ENCODE results near the gene FLNA. TPM values are rescaled to one million over a fixed set of nuclear protein-coding genes. Genes with fewer than 3 reads are reported as not detected.

FLNA gene
- total and polyA plus RNA-seq, 9 of the 15 experiments (the other 6 are each of a cell fraction or from before 2014, with no cell fraction given): 6.2 to 735 (median 135) TPM

DNA sequence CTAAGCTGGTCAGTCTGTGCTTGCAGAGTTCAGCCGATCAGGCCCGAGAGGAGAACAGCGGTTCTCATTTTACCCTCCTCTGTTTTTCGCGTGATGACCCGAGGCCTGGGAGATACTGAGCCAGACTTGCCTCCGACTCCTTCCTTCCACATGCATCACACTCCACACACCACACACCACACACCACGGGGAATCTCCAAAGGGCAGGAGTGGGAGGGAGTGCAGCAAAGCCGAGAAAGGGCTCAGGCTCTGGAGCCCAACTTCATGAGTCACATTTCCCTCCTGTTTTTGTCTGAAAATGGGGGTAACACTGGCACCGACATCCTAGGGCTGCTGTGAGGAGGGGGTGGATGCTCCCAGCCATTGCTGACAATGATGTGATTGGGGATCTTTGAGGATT lies 39.9 kb downstream of the FLNA start (continued):
- TF ChIP-seq, protein P1, sequence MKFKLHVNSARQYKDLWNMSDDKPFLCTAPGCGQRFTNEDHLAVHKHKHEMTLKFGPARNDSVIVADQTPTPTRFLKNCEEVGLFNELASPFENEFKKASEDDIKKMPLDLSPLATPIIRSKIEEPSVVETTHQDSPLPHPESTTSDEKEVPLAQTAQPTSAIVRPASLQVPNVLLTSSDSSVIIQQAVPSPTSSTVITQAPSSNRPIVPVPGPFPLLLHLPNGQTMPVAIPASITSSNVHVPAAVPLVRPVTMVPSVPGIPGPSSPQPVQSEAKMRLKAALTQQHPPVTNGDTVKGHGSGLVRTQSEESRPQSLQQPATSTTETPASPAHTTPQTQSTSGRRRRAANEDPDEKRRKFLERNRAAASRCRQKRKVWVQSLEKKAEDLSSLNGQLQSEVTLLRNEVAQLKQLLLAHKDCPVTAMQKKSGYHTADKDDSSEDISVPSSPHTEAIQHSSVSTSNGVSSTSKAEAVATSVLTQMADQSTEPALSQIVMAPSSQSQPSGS (CRISPR knock-in tag; IDR thresholded peaks at IDR 0.05): no peak
- TF ChIP-seq, protein P2, sequence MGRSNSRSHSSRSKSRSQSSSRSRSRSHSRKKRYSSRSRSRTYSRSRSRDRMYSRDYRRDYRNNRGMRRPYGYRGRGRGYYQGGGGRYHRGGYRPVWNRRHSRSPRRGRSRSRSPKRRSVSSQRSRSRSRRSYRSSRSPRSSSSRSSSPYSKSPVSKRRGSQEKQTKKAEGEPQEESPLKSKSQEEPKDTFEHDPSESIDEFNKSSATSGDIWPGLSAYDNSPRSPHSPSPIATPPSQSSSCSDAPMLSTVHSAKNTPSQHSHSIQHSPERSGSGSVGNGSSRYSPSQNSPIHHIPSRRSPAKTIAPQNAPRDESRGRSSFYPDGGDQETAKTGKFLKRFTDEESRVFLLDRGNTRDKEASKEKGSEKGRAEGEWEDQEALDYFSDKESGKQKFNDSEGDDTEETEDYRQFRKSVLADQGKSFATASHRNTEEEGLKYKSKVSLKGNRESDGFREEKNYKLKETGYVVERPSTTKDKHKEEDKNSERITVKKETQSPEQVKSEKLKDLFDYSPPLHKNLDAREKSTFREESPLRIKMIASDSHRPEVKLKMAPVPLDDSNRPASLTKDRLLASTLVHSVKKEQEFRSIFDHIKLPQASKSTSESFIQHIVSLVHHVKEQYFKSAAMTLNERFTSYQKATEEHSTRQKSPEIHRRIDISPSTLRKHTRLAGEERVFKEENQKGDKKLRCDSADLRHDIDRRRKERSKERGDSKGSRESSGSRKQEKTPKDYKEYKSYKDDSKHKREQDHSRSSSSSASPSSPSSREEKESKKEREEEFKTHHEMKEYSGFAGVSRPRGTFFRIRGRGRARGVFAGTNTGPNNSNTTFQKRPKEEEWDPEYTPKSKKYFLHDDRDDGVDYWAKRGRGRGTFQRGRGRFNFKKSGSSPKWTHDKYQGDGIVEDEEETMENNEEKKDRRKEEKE (IDR thresholded peaks at IDR 0.05; ENCODE audit: borderline replicate concordance in 1 of 2, control insufficient read depth in 1 of 2, low read depth in 2 of 2, low read length in 1 of 2): no peak
- no peak for TF ChIP-seq RAD51 (IDR thresholded peaks at IDR 0.05; ENCODE audit: borderline replicate concordance, low read depth)
- TF ChIP-seq CBFA2T2 (conservative IDR thresholded peaks at IDR 0.05): no peak

DNA sequence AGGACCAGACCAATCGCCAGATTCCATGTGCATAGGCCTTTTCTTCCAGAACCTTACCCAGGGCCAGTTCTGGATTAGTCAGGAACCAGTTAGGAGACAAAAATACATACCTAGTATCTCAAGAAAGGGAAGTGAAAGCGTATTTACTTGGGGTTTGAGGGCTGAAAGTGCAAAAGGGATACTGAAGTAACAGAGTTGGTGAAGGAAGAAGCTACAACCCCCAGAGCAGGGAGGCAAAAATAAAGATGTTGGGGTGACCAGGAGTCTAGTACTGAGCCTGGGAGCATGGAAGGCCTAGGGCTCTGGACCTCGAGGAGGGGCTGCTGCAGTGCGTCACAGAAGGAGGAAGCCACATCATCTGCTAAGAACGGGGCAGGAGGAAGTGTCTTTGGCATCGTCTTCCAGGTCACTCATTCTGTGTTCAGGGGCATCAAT lies 40.6 kb downstream of the FLNA start:
- no peak overlapping the region for H3K4me3 ChIP-seq
- no peaks in the 10 kb centered on the region for H4K20me1 ChIP-seq (replicated peaks; ENCODE audit: control insufficient read depth, insufficient read depth, low read length)
- H3K27me3 ChIP-seq (ENCODE audit: control insufficient read depth in 2 of 2, insufficient read depth in 2 of 2, low read length in 2 of 2): peaks cover 1 to 8% of the 10 kb centered on the region in 2 experiments; a peak in 2 of 5 replicates
- intact Hi-C loops (cut with micrococcal nuclease): no loop called here
- no peak for FAIRE-seq
- in situ Hi-C loops (cut with MboI): loop anchor here (5.0 kb wide), 1 partner anchor 58 kb away; no protein-coding TSS in a partner anchor
- H3K27ac ChIP-seq (ENCODE audit: extremely low read depth, low read depth, low read length): no peak overlapping the region
- H2AFZ ChIP-seq (ENCODE audit: low read depth, low read length): no peak overlapping the region
- TF ChIP-seq RBM25 (IDR thresholded peaks at IDR 0.05; ENCODE audit: low read depth, low read length, severe bottlenecking) (peak; percentile 72), MTA3 (IDR thresholded peaks at IDR 0.05; ENCODE audit: borderline replicate concordance) (no peak), BCOR (IDR thresholded peaks at IDR 0.05) (peak; percentile 29; the same call in 1 of the 2 replicates)
- H3K79me2 ChIP-seq (ENCODE audit: control insufficient read depth, insufficient read depth, low read length): no peaks in the 10 kb centered on the region
- ChIA-PET CTCF (ENCODE audit: low intra/inter-chr PET ratio) (no interaction called here), POLR2A (no interaction called here)
- no peak for ATAC-seq
- BruUV-seq (replicated peaks): no TSS peak
- H3K9me3 ChIP-seq (replicated peaks; ENCODE audit: control insufficient read depth, insufficient read depth, low read depth, low read length): no peaks in the 10 kb centered on the region
- no peaks in the 10 kb centered on the region for H3K4me1 ChIP-seq (replicated peaks in 1 of 2; ENCODE audit: control insufficient read depth in 2 of 2, insufficient read depth in 2 of 2, low read length in 2 of 2)
- H3K4me2 ChIP-seq (ENCODE audit: insufficient read depth, low read length): no peak overlapping the region
- H3K9me1 ChIP-seq (ENCODE audit: control insufficient read depth, insufficient read depth, low read length): no peaks in the 10 kb centered on the region
- no peak for DNase-seq (ENCODE audit: extremely low read depth in 1 of 4, low spot score in 3 of 4)
- WGBS (ENCODE audit: insufficient coverage, low coverage, missing lambda C conversion rate): 38% methylated on average over 6 of the region's 6 CpGs
- H3K9ac ChIP-seq (ENCODE audit: insufficient read depth in 1 of 2, low read depth in 2 of 2, low read length in 2 of 2): no peak overlapping the region
- no peaks in the 10 kb centered on the region for H3K36me3 ChIP-seq (ENCODE audit: control insufficient read depth, insufficient read depth, low read length)
